Hippocampal formation (tissue), 2 donors: ENCODE data around the gene LRRC4.

Source experiments
- DNase-seq, 2 donors: peaks; one replicate each; lab custom pipeline; 2025; lab: John Stamatoyannopoulos, UW

Gene LRRC4

GRCh38 chr7:128031901-128032604 lies 816 bp upstream of the LRRC4 start:
- DNase-seq = peak; percentile 47 to 56

- DNase-seq = no peak
These were observed 979 bp downstream of the LRRC4 start for GRCh38 chr7:128030263-128030653.

DNA sequence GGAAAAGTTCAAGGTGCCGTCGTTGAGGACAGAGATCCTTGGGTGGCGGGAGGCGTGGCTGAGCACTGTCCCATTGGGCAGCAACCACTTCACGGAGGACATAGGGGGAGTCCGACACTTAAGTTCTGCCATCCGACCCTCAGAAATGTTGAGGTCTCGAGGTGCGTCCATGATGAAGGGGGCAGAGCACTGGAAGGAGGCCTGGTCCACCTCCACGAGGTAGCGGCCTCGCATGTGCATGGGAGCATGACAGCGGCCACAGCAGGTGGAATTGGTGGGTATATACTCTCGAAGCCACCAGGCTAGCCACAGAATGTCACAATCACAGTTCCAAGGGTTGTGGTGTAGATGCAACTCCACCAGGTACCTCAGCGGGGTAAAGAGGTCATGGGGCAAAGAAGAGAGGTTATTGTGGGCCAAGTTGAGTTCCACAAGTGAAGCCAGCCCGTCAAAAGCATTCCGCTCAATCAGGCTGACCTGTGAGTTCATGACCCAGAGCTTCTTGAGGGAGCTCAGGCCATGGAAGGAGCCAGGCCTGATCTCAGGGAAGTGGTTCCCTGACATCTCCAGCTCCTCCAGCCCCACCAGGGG lies 1.7 kb downstream of the LRRC4 start:
- DNase-seq = no peak

GRCh38 chr7:128027485-128027980 lies 3.7 kb downstream of the LRRC4 start:
- no peak for DNase-seq

DNA sequence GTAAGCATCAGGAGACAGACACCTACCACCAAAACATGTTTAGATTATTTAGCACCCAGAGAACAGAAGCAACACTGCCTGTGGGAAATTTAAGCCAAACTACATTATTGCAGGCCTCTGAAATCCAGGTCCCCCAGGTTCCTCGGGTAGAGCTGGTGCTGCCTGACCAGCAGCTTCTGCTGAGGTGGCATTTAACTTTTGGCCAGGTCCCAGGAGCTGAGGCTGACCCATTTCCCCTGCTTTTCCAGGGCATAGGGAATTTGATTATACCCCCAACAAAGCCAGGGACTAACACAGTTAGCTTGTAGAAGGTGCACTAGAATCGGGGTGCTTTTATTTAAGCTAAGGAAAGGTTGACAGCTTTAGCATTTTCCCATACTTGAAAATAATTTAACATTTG lies 4.7 kb downstream of the LRRC4 start:
- DNase-seq = no peak

- DNase-seq = no peak
These were observed 5.4 kb downstream of the LRRC4 start for GRCh38 chr7:128025819-128026218.

GRCh38 chr7:128025380-128025779 lies 5.9 kb downstream of the LRRC4 start:
- DNase-seq = no peak

DNA sequence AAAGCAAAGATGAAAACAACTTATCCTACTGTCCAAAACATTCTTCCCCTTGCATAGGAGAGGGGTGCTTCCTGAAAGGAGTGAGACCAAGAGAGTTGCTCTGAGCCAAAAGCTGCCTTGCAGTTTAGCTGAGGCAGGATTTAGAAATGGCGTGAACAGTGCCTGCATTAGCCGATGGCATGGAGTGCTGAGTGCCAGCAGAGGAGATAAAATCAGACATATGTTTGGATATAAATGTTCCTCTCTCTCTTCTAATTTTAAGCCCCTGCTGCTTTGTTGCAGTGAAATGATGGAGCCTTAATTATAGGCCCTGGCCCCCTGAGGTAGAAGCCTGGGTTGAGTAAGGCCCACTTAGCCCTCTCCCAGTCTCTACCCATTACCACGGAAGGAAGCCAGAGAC lies 7.1 kb downstream of the LRRC4 start:
- no peak for DNase-seq

GRCh38 chr7:128022631-128023532 lies 8.4 kb downstream of the LRRC4 start:
- no peak for DNase-seq

DNA sequence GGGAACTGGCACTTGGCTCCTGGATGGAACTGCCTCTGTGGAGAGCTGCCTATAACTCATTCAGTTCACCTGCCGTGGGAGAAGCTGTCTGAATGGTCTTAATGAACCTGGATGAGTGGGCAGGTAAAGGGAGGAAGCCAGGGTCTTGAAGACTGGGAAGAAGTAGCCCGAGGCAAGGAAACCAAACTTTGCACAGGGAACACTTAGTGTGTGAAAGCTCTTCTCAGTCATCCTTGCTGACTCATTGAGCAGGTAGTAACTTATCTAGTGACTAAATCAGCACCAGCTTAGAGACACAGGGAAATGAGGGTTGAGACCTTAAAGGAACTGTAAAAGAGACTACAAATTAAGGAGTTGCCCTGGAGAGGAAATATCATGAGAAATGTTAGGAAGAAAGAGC lies 9.9 kb downstream of the LRRC4 start:
- no peak for DNase-seq

DNA sequence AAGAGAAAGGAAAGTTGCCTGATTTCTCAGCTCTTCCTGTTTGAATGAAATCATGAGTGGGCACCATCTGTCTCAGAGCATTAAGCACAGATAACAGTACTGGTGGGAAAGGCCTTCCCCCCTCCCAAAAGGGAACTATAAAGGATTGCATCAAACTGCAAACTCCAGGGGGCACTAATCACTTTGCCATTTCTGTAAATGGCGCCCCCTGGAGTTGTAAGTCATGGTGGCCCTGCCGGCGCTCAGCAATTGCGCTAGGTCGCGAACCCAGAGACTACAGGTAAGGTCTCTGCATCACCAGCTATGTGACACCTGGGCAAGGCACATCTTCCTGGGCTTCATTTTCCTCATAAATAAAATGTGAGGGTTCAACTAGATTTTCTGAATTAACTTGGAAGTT lies 11.1 kb downstream of the LRRC4 start:
- DNase-seq = no peak

DNA sequence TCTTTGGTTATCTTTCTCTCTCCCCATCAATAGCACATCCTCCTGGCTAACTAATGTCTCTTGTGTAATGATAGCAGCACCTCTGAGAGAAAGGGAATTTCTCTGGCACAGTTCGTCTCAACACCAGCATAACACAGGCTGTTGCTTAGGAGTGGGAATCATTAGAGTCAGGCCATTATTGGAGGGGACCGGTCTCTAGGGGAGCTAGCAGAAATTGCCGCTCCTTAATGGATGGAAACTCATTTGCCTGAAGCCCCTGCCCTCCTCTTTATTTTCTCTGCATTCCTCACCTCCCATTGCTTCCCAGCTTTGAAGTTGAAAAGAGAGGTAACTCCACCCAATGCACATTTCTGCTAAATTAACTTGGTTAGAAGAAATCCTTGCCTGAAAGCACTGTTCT lies 11.9 kb downstream of the LRRC4 start:
- DNase-seq = no peak

GRCh38 chr7:128017862-128018845 lies 13.1 kb downstream of the LRRC4 start:
- no peak for DNase-seq

- DNase-seq = no peak
These were observed 13.8 kb downstream of the LRRC4 start for GRCh38 chr7:128017460-128017859.

GRCh38 chr7:128014811-128015210 lies 16.4 kb downstream of the LRRC4 start:
- no peak for DNase-seq

DNA sequence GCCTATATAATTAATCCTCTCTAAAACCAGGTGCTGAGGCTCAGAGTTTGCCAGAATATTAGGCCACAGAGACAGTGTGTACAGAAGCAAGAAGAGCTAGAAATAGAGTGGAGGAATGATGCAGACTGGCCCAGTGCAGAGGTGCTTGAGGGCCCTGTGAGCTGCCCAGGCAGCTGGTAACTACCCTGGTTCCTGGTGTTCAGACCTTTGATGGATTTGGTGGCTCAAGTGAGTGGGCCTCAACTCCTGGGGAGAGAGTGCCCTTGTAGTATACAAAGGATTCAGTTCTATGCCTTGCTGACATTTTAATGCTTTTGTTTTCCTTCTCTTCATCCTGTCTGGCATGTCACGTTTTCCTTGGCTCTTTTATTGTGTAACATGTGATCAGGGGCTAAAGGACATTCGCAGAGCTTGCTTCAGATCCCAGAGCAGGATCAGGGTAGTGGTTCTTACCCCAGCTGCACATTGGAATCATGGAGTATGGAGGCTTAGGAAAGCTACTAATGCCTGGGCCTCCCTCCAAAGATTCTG lies 20.0 kb downstream of the LRRC4 start:
- no peak for DNase-seq

DNA sequence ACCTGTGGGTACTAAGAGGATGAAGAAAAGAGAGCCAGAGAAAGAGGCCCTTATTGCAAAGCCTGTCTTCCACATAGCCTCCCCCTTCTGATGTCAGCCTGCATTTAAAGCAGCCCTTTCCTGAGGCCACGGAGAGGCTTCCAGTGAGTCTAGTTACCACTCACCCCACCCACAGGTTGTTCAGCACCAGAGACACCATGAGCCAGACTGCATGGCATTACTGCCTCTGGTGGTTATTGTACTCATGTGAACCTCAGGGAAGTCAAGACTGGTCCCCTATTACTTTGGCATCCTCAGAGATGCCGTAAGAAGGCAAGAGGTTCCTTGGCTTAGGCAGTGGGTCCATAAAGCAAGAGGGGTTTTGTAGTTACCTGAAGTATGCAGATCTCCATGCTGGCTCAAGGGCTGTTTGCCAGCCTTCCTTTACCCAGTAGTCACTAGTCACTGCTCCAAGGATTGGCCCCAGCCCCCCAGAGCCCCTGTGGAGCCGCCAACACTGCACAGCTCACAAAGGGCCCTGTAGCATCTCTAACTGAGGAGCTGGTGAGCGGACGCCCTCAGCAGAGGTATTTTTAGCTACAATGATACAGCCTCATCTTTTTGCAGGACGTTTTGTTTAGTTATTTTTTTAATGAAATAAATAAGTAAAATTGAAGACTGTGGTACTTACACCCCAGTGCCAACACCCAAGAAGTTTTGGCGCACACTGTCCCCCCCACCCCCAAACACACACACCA lies 20.7 kb downstream of the LRRC4 start:
- DNase-seq = no peak

GRCh38 chr7:128008744-128009143 lies 22.5 kb downstream of the LRRC4 start:
- no peak for DNase-seq

- no peak for DNase-seq
These were observed 23.1 kb downstream of the LRRC4 start for GRCh38 chr7:128008141-128008540.

DNA sequence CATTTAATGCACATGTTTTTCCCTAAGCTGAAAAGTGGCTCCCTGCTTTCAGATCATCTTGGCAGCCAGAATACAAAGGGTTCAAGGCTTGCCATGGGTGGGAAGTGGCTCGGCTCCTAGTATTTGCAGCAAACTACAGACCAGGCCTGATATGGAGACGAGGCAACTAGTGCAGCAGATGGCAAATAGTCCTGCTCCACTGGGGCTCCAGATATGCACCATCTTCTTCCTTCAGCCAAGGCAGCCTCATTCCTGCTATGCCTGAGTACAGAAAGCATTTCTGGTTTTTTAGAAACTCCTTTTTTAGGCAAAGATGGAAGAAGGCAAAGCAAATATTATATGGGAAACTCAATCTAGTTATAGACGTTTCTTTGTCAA lies 23.9 kb downstream of the LRRC4 start:
- DNase-seq = no peak
